ENCODE results near the gene DDT.
"Not testable (repeated sequence)": the region's sequence is repeated elsewhere in the genome, so short reads cannot be mapped to it uniquely, and the experiment has no call there.

Gene DDT

DNA sequence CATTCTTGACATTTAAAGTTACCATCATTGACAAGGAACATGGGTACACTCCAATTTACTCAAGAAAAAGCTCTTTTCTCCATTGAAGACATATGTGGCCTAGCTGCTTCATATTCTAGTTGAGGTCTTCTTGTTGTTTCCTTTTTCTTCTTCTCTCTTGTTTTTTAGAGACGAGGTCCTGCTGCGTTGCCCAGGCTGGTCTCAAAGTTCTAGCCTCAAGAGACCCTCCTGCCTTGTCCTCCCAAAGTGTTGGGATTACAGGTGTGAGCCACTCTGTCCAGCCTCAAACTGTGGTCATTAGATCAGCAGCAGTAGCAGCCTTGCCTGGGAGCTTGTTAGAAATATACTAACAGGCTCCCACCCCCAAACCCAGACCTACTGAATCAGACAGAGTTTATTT lies 18.8 kb upstream of the DDT start:
- not testable (repeated sequence) for DNase-seq (ENCODE audit: extremely low read depth in 1 of 2, low read depth in 1 of 2)

DNA sequence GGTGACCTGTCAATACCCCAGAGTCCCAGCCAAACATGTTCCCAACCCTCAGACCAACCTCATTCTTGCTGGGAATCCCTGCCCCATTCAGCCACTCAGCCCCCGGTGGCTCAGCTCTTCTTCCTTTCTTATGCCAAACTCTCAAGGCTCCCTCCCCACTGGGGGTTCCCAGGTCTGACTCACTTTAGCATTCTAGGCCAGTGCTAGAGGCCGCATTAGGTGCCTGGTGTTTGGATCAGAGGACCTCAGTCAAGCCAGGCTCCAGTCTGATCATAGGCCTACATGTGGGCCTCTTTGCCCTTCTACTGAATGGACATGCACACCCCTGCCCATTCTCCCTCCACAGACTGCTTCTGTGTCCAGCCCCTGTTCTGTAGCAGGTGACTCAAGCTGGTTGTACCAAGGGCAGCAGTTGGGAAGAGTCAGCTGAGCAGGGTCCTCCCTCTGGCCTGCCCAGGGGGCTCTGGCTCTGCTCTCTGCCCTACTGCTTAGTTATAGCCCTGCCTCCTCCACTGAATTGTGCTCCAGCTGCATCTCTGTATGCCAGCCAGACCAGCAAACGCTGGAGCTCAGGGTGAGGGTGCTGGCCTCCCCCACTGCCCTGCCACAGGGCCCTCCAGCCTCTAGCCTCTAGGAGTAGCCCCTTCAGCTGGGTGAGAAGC lies 15.5 kb upstream of the DDT start:
- not testable (repeated sequence) for DNase-seq (ENCODE audit: extremely low read depth in 1 of 2, low read depth in 1 of 2)

DNA sequence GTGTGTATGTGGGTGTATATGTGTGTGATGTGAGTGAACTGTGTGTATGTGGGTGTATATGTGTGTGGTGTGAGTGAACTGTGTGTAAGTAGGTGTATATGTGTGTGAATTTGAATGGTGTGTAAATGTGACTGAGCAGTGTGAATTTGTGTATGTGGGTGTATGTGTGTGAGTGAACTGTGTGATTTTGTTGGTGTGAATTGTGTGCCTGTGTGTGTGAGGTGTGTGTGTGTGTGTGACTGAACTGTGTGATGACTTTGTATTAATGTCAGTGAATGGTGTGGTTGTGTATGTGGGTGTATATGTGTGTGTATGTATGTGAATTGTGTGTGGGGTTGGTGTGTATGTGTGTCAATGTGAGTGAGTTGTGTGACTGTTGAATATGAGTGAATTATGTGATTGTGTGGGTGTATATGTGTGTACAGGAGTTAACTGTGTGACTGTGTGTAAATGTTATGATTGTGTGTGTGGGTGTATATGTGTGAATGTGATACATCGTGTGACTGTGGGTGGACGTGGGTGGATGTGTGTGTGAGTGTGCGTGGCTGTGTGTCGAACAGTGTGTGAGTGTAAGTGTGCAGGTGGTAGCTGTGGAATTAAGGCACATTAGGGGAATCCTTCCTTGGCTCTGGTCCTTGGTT lies 12.4 kb upstream of the DDT start:
- not testable (repeated sequence) for DNase-seq (ENCODE audit: extremely low read depth in 1 of 2, low read depth in 1 of 2)

DNA sequence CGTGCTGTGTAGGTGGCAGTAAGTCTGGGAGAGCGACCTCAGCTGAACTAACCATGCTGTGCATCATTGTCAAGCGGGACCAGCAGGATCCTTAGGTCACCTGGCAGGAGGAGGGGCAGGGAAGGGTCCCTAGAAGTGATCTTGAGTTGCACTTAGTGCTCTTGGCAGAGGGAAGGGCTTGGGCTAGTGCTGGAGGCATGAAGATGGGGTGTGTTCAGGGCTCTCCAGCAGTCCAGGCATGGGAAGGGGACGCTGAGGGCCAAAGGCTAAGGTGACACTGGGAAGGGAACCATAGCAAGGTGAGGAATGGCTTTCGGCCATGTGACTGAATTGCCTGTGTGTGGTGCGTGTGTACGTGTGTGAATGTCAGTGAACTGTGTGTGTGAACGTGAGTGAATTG lies 11.8 kb upstream of the DDT start:
- not testable (repeated sequence) for DNase-seq (ENCODE audit: extremely low read depth in 1 of 2, low read depth in 1 of 2)

DNA sequence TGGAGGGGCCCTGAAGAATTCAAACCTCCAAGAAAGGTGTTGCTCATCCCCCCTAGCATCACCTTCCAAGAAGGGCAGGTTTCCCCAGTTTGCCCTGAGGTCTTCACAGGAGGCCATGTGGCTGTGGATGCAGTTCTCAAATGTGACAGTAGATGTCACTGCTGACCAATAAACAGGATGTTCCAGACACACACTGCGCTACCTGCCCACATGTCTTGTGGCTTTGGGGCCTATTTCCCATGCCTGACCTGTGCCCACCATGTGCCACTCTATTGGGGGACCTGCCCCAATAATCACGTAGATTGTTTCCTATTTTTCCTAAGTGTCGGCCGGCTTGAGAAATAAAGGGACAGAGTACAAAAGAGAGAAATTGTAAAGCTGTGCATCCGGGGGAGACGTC lies 10.2 kb upstream of the DDT start:
- no peak for DNase-seq (ENCODE audit: extremely low read depth in 1 of 2, low read depth in 1 of 2)

DNA sequence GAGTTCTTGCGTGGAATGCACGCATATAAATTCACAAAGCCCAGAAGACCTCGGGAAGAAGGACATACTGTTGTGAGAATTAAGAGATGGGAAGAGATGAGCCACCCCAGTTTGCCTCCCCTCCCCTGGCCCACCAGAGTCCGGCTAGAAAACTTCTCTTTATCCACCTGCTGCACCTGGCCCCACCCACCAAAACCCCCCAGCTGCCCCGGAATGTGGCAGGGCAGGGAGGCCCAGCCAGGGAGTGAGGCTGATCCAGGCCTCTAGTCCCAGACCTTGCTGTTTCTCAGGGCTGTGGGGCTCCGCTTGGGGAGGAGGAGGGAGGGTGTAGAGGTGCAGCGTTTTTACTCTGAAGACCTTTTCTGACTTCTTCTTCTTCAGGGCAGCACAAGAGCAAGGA lies 6.3 kb upstream of the DDT start:
- not testable (repeated sequence) for DNase-seq (ENCODE audit: extremely low read depth in 1 of 2, low read depth in 1 of 2)

DNA sequence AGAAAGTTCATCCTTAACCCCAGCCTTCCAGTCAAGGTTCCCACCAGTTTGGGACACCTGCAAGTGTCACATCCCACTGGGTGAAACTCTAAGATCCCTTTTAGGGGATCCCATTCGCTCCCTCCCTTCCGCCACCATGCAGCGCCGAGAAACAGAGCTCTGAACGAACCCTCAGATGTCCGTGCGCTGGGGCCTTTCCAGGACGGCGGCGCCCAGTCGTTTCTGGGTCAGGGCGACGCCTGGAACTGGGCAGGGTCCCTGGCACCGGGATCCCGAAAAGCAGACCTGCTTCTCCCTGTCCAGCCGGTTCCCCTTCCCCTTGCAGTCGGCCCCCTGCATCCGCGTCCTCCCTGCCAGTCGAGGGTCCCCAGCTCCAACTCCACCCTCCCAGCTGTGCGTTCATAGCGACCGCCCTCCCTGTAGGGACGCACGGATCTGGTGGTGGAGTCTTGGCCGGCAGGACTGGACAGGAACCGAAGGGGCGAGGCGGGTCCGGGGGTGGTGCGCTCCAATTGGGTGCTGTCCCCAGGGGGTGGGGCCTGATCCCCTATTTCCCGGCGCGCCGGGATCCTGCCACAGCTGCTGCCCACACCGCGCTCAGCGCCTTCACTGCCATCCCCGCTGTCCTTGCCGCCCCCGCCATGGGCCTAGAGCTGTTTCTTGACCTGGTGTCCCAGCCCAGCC lies 5.5 kb upstream of the DDT start, which contains the start of gene GSTT2:
GSTT2 (plus strand) TSS at position 578 of the 684 bp plus-strand sequence.
- not testable (repeated sequence) for DNase-seq (ENCODE audit: extremely low read depth in 1 of 2, low read depth in 1 of 2)

DNA sequence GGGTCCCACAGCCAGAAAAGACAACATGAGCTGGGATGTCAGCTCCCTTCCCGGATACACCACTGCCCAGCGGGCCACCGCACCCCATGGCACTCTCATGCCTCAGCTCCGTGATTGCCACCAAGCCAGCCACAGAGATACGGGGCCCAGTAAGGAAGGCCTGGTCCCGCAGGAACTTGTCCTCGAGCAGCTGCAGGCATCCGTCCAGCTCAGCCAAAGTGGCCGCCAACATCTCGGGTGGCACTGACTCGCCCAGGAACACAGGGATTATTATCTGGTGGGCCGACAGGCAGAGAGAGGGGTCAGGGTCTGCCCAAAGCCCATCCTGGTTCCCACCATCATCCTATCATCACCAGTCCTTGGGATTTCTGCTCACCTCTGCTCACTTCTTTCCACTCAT lies 3.1 kb upstream of the DDT start:
- not testable (repeated sequence) for DNase-seq (ENCODE audit: extremely low read depth in 1 of 2, low read depth in 1 of 2)

DNA sequence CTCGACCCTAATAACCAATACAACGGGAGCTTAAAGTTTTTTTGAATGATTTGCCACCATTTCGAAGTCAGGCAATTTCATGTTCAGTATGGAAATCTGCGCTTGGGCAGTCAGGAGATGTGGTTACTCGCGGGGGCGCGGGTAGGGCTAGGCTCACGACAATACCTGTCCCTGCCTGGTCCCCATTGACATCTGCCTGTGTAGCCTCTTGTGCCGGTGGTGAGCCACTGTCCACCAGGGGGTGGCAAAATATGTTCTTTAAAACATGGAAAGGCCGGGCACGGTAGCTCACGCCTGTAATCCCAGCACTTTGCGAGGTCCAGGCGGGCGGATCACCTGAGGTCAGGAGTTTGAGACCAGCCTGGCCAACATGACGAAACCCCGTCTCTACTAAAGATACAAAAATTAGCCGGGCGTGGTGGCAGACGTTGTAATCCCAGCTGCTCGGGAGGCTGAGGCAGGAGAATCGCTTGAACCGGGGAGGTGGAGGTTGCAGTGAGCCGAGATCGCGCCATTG lies 653 bp upstream of the DDT start:
- not testable (repeated sequence) for DNase-seq (ENCODE audit: extremely low read depth in 1 of 2, low read depth in 1 of 2)

DNA sequence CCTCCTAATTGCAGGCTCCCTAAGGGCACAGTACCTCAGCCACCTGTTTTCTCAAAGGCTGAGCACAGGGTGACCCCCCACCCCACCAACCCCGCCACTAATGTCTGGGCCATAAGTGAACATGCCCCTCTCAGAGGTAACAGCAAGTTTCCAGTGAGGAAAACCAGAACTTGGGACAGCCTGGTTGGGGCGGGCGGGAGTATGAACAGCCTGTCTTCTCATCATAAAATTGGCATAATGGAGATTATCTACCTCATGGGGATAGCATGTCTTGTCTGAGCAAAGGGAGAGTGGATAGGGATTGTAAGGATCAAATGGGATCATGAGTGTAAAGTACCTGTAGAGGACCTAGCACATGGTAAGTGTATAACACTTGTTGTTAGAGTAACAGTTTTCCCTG lies 2.3 kb downstream of the DDT start:
- not testable (repeated sequence) for DNase-seq (ENCODE audit: extremely low read depth in 1 of 2, low read depth in 1 of 2)

DNA sequence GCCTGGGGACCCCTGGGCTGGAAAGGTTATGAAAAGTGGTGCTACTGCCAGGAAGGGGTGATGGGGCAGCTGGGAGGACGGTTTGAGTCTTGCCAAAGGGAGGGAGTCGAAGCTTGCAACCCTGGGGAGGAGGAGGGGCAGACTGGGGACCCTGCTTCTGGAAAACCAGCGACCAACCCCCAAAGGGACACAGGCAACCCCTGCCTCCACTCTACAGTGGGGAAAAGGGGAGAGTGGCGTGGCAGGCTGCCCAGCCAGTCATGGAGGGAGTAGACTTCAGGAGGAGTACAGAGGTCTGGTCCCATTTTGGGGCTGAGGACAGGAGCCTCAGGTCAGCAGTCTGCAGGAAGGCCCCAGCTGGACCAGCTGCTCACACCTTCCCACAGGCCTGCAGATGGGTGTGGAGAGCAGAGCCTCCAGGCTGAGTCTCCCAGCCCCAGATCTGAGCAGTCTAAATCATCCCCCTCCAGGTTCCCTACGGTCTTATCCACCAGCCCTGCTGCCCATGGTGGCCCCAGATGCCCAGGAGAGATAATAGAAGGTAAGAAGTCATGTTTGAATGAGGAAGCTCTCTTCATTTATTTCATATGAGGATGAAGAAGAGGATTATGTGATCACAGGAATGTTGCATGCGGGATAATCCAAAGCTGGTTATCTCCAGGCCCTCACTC lies 3.3 kb downstream of the DDT start:
- DNase-seq (ENCODE audit: extremely low read depth in 1 of 2, low read depth in 1 of 2), result no peak

DNA sequence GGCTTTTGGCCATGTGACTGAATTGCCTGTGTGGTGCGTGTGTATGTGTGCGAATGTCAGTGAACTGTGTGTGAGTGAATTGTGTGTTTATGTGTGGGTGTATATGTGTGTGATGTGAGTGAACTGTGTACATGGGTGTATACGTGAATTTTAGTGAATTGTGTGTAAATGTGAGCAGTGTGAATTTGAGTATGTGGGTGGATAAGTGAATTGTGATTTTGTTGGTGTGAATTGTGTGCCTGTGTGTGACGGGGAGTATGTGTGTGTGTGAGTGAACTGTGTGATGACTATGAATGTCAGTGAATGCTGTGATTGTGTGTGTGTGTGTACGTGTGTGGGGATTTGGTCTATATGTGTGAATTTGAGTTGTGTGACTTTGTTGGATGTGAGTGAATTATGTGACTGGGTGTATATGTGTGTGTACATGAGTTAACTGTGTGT lies 4.0 kb downstream of the DDT start:
- DNase-seq (ENCODE audit: extremely low read depth in 1 of 2, low read depth in 1 of 2), result no peak

DNA sequence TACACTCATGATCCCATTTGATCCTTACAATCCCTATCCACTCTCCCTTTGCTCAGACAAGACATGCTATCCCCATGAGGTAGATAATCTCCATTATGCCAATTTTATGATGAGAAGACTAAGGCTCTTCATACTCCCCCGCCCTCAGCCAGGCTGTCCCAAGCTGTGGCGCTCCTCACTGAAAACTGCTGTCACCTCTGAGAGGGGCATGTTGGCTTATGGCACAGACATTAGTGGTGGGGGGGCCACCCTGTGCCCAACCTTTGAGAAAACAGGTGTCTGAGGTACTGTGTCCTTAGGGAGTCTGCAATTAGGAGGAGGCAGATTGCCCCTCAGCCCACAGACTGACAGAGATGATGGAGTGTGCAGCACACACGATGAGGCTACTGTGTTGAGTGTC lies 5.2 kb downstream of the DDT start:
- no peak for DNase-seq (ENCODE audit: extremely low read depth in 1 of 2, low read depth in 1 of 2)

DNA sequence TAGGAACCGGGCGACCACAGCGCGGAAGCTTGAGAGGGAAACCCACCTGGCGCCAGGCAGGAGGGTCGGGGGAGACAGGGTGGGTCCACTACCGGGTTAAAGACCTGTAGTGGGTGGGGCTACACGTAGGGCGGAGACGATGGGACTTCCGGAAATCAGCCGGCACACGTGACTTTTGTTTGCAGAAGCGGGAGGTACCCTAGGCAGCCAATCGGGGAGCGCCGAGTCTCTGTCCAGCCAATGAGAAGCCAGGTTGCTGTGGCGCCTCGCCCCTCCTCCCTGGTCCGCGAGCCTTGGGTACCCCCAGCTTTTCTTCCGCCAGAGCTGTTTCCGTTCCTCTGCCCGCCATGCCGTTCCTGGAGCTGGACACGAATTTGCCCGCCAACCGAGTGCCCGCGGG lies 7.7 kb downstream of the DDT start, which contains the start of gene DDTL:
DDTL (plus strand) TSS at position 321 of the 400 bp plus-strand sequence; CDS start at position 348, 27 bp downstream.
- DNase-seq (ENCODE audit: extremely low read depth in 1 of 2, low read depth in 1 of 2), result not testable (repeated sequence)

DNA sequence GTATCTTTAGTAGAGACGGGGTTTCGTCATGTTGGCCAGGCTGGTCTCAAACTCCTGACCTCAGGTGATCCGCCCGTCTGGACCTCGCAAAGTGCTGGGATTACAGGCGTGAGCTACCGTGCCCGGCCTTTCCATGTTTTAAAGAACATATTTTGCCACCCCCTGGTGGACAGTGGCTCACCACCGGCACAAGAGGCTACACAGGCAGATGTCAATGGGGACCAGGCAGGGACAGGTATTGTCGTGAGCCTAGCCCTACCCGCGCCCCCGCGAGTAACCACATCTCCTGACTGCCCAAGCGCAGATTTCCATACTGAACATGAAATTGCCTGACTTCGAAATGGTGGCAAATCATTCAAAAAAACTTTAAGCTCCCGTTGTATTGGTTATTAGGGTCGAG lies 8.1 kb downstream of the DDT start:
- DNase-seq (ENCODE audit: extremely low read depth in 1 of 2, low read depth in 1 of 2), result not testable (repeated sequence)

DNA sequence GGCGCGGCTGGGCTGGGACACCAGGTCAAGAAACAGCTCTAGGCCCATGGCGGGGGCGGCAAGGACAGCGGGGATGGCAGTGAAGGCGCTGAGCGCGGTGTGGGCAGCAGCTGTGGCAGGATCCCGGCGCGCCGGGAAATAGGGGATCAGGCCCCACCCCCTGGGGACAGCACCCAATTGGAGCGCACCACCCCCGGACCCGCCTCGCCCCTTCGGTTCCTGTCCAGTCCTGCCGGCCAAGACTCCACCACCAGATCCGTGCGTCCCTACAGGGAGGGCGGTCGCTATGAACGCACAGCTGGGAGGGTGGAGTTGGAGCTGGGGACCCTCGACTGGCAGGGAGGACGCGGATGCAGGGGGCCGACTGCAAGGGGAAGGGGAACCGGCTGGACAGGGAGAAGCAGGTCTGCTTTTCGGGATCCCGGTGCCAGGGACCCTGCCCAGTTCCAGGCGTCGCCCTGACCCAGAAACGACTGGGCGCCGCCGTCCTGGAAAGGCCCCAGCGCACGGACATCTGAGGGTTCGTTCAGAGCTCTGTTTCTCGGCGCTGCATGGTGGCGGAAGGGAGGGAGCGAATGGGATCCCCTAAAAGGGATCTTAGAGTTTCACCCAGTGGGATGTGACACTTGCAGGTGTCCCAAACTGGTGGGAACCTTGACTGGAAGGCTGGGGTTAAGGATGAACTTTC lies 13.0 kb downstream of the DDT start, which contains the start of gene GSTT2B:
GSTT2B (minus strand) TSS at position 112 of the 688 bp plus-strand sequence; CDS start at position 48, 64 bp downstream.
- not testable (repeated sequence) for DNase-seq (ENCODE audit: extremely low read depth in 1 of 2, low read depth in 1 of 2)

DNA sequence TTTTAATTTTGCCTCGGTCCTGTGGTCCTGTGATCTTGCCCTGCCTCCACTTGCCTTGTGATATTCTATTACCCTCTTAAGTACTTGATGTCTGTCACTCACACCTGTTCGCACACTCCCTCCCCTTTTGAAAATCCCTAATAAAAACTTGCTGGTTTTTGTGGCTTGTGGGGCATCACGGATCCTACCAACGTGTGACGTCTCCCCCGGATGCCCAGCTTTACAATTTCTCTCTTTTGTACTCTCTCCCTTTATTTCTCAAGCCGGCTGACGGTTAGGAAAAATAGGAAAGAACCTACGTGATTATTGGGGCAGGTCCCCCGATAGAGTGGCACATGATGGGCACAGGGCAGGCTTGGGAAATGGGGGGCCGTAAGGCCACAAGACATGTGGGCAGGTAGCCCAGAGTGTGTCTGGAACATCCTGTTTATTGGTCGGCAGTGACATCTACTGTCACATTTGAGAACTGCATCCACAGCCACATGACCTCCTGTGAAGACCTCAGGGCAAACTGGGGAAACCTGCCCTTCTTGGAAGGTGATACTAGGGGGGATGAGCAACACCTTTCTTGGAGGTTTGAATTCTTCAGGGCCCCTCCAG lies 17.8 kb downstream of the DDT start:
- DNase-seq (ENCODE audit: extremely low read depth in 1 of 2, low read depth in 1 of 2), result peak; percentile 28 to 56

DNA sequence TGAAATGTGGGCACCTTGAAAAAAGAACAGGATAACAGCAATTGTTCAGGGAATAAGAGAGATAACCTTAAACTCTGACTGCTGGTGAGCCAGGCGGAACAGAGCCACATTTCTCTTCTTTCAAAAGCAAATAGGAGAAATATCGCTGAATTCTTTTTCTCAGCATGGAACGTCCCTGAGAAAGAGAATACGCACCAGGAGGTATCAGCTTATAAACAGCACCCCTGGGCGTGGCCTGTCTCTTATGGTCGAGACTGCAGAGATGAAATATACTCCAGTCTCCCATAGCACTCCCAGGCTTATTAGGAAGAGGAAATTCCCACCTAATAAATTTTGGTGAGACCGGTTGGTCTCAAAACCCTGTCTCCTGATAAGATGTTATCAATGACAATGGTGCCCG lies 18.4 kb downstream of the DDT start:
- not testable (repeated sequence) for DNase-seq (ENCODE audit: extremely low read depth in 1 of 2, low read depth in 1 of 2)

DNA sequence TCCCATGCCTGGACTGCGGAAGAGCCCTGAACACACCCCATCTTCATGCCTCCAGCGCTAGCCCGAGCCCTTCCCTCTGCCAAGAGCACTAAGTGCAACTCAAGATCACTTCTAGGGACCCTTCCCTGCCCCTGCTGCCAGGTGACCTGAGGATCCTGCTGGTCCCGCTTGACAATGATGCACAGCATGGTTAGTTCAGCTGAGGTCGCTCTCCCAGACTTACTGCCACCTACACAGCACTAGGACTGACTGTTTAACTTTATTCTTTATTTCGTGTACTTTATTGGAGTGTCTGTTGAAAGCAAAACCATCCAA lies 19.3 kb downstream of the DDT start:
- DNase-seq (ENCODE audit: extremely low read depth in 1 of 2, low read depth in 1 of 2), result not testable (repeated sequence)

Data from stimulated activated CD8-positive, alpha-beta memory T cell treated with anti-CD3 and anti-CD28 coated beads, Interleukin-7, amount 100 ng/mL, for 48 hours (primary cell).